Subcutaneous preadipocyte (primary cell): ENCODE data around the gene ZNF669. TPM values are rescaled to one million over a fixed set of nuclear protein-coding genes. Genes with fewer than 3 reads are reported as not detected.

Source experiments
- total RNA-seq: library from RNA; depleted of rRNA; stranded (reverse); fragments of >200 nt; gene quantifications from 2 replicates; pipeline ENCODE4 v1.2.3, GENCODE V29; 2012

The ZNF669 gene
- total RNA-seq: 7.3 and 7.4 TPM in 2 replicates

GRCh38 chr1:247103859-247104591 is at the start of gene ZNF669:
Gene ZNF669 (minus strand): TSS chr1:247104356. CDS start chr1:247104199, 157 bp downstream.

GRCh38 chr1:247078258-247079140 is 25.7 kb downstream of the ZNF669 start, which contains the start of gene ZNF670:
Gene ZNF670 (minus strand): TSS chr1:247078811. CDS start chr1:247078596, 215 bp downstream.

Other genes starting within 250 kb of the ZNF669 start
- 39.3 and 53.2 TPM in 2 replicates for gene AHCTF1, start 172.4 kb downstream of the ZNF669 start, total RNA-seq
- gene ZNF695, start 96.3 kb downstream of the ZNF669 start, total RNA-seq: 1.8 and 4.5 TPM in 2 replicates
- 1.8 and 3.3 TPM in 2 replicates for gene ZNF670, start 25.5 kb downstream of the ZNF669 start, total RNA-seq
- gene ZNF124, start 67.7 kb upstream of the ZNF669 start, total RNA-seq: 17.6 and 34.0 TPM in 2 replicates
- not detected in 2 replicates for gene VN1R5, start 151.7 kb upstream of the ZNF669 start, total RNA-seq
- gene ZNF496, start 227.5 kb upstream of the ZNF669 start, total RNA-seq: 16.5 and 20.9 TPM in 2 replicates